ENCODE measurements around the gene STT3A. TPM values are rescaled to one million over a fixed set of nuclear protein-coding genes. Genes with fewer than 3 reads are reported as not detected.

The STT3A gene
- total RNA-seq, result 100 to 1,000 TPM; 133 to 146 TPM

DNA sequence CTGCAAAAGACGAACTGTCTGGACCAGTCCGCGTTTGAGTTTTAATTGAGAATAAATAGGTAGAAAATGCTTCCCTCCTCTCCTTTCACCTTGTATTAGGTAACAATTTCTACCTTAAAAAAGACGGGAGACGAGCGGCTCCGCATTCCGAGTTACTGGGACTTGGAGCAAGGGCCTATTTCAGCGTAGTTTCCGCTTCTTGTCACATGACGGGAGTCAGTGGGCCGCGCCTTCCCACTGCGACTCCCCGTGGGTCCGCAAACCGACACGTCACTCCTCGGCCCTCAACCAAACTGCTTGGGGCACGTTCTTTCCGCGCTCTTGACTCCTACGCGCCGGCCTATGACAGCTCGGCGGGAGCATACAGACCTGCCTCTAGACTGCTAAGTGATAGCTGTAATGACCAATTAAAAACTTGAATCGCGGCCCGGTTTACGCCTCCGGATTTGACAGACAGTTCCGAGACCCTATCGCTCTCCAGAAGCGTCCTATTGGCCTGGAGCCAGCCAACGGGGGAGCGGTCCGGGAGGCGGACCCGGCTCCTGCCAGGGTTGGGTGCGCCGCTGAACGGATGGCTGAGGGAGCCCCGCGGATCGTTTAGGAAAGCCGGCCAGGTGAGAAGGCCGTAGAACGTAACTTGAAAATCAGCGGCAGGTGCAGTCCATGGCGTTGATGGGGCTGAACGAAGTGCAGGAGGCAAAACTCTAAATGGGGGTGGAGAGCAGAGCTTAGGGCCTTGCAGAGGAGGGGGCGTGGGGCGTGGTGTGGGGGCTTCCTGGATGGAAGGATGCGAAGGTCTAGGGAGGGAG lies at the start of gene STT3A:
TSS of gene STT3A (plus strand) at position 548 of the 809 bp plus-strand sequence. CDS start 3,064 bp downstream, outside the sequence.
- Mint-ChIP-seq H3K4me3 (peak within 1 kb of the TSS; percentile 94), H3K9me3 (no peaks in the 10 kb centered on the region), H3K27me3 (no peaks in the 10 kb centered on the region), H3K27ac (peak within 1 kb of the TSS; percentile 99), H3K36me3 (ENCODE audit: low read depth) (peaks cover 60% of the 10 kb centered on the region), H3K4me1 (peaks cover 27% of the 10 kb centered on the region)
- peak; percentile 93 for ATAC-seq (replicated peaks)

DNA sequence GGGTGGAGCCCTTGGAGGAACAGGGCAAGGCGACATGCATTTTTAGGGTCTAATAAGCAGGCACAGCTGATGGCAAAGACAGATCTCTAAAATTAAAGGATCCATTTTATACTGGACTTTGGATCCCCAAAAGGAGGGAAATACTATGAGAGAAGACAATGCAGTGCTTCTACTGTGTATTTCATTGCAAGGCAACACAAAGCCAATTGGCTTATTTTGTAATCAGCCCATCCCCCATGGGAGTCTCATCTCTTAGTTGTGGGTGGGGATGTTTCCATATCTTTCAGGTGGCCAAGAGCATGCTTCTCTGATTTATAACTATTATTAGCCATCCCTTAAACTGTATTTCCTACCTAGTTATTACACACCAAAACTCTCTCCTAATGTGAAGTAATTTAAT lies 41.9 kb upstream of the STT3A start:
- Mint-ChIP-seq H3K27me3 (peaks cover 3% of the 10 kb centered on the region), H3K4me3 (no peak overlapping the region), H3K4me1 (no peaks in the 10 kb centered on the region), H3K27ac (no peak overlapping the region), H3K36me3 (ENCODE audit: low read depth) (no peaks in the 10 kb centered on the region), H3K9me3 (peaks cover 22% of the 10 kb centered on the region)
- no peak for ATAC-seq (replicated peaks)

DNA sequence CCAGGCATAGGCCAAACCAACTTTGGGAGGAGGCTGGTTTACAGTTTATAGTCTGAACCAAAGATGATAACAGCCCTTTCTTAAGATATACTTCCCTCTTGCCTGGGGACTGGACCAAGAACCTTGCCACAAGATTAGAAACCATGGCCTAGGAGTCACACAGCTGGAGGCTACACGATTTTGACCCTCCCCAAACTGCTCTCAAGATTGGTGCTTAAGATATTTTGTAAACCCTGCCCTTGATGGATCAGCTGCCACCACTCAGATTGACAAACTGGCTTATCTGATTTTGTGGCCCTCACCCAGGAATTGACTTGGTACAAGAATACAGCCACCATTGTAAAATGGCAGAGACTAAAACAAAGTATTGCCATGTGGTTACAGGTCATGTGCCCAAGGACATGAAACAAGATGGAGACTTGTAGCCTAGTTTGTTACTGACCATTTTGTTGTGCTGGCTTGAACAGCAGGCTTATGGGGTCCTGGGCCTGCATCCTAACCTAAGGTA lies 40.8 kb upstream of the STT3A start:
- no peak overlapping the region for H3K4me3 Mint-ChIP-seq
- H3K4me1 Mint-ChIP-seq, result no peaks in the 10 kb centered on the region
- no peaks in the 10 kb centered on the region for H3K36me3 Mint-ChIP-seq (ENCODE audit: low read depth)
- H3K27me3 Mint-ChIP-seq, result peaks cover 3% of the 10 kb centered on the region
- no peak for ATAC-seq (replicated peaks)
- H3K9me3 Mint-ChIP-seq, result peaks cover 23% of the 10 kb centered on the region
- H3K27ac Mint-ChIP-seq, result no peak overlapping the region

DNA sequence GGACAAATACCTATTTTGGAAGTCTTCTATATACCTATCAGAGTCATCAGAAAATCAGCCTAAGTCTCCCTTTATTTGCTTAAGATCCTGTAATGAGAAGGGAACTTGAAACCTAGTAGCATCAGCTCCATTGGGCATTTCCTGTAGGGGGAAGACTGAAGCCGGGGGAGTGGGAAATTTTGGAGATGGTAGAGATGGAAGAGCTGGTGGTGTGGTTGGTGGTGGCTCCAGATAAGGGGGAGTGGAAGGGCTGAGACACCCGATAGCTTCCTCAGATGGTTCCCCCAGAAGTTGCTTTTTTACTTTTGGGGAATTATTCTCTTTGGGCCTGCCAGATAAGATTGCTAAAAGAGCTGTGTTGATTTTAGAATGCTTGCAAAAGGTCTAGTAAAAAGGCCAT lies 39.7 kb upstream of the STT3A start:
- H3K27me3 Mint-ChIP-seq, result peaks cover 3% of the 10 kb centered on the region
- no peak for ATAC-seq (replicated peaks)
- peaks cover 23% of the 10 kb centered on the region for H3K9me3 Mint-ChIP-seq
- H3K27ac Mint-ChIP-seq, result no peak overlapping the region
- H3K4me1 Mint-ChIP-seq, result no peaks in the 10 kb centered on the region
- no peak overlapping the region for H3K4me3 Mint-ChIP-seq
- H3K36me3 Mint-ChIP-seq (ENCODE audit: low read depth), result no peaks in the 10 kb centered on the region

DNA sequence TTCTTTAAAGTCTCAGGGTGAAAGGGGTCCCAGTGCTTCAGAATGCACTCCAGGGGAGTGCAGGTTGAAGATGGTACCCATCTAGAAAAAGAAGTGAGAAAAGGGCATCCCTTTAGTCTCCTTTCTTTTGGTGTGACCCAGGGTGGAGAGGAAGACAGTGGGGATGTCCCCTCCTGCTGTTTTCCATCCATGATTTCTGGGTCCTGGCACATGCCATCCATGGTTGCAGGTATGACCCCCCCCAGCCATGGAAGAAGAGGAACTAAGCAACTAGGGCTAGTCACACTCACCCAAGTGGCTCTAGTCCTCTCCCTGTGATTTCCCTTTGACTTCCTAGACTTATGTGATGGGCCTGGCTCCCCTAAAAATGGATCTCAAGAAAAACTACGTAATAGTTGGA lies 39.3 kb upstream of the STT3A start:
- no peak for ATAC-seq (replicated peaks)
- Mint-ChIP-seq H3K4me3 (no peak overlapping the region), H3K9me3 (peaks cover 23% of the 10 kb centered on the region), H3K27ac (no peak overlapping the region), H3K4me1 (no peaks in the 10 kb centered on the region), H3K27me3 (no peaks in the 10 kb centered on the region), H3K36me3 (ENCODE audit: low read depth) (no peaks in the 10 kb centered on the region)

DNA sequence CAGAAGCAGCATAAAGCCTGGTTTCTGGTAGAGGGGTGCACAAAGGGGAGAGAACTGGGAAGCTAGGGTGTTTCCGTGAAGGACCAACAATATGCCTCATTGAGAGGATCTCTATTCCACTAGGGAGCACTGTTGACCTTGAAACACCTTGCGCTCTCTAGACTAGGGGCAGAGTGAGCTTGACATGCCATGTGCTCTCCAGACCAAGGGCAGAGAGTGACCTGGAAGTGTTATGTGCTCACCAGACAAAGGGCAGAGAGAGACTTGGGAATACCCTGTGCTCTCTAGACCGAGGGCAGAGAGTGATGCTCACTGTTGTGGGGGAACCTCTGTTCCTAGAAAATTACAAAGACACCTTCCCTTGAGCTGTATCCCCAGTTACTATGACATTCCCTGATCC lies 38.6 kb upstream of the STT3A start:
- no peaks in the 10 kb centered on the region for H3K36me3 Mint-ChIP-seq (ENCODE audit: low read depth)
- H3K27ac Mint-ChIP-seq, result no peak overlapping the region
- ATAC-seq (replicated peaks), result no peak
- no peaks in the 10 kb centered on the region for H3K27me3 Mint-ChIP-seq
- H3K4me3 Mint-ChIP-seq, result no peak overlapping the region
- H3K9me3 Mint-ChIP-seq, result peaks cover 23% of the 10 kb centered on the region
- H3K4me1 Mint-ChIP-seq, result no peaks in the 10 kb centered on the region

DNA sequence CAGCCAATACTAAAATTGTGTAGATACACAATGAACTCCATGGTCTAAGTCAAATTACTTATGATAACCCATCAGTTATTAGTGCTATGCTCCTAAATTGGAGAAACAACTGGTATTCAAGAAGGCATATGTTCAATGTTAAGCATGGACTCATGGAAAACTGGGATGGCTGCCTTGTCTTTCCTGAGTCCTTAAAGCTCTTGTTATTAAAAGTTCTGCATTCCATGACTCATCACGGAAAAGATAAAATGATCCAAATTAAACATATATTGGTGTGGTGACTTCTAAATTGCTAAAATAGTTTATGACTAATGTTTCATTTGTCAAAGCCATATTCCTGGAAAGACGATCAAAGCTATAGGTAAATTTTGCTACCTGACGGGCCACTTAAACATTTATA lies 32.8 kb upstream of the STT3A start:
- Mint-ChIP-seq H3K4me1 (no peaks in the 10 kb centered on the region), H3K4me3 (no peak overlapping the region), H3K27ac (no peak overlapping the region), H3K27me3 (no peaks in the 10 kb centered on the region), H3K9me3 (peaks cover 4% of the 10 kb centered on the region), H3K36me3 (ENCODE audit: low read depth) (no peaks in the 10 kb centered on the region)
- no peak for ATAC-seq (replicated peaks)

DNA sequence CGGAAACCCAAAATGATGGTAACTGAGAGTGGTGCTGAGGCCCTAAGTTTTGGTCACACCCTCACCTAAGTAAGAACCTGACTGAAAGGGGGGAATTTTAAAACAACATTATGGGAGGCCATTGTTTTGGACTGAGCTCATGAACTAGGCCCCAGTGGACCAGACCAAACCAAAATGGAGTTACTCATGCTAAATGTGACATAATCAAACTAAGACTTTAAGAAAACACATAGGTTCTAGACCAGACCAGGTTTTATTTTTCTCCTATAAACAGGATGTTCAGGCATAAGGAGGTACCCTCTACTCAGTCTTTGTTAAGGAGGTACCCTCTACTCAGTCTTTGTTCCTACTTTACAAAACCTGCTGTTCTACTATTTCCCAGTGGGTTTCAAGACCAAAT lies 30.7 kb upstream of the STT3A start:
- no peaks in the 10 kb centered on the region for H3K4me1 Mint-ChIP-seq
- H3K36me3 Mint-ChIP-seq (ENCODE audit: low read depth), result no peaks in the 10 kb centered on the region
- ATAC-seq (replicated peaks), result no peak
- H3K4me3 Mint-ChIP-seq, result no peak overlapping the region
- H3K27ac Mint-ChIP-seq, result no peak overlapping the region
- no peaks in the 10 kb centered on the region for H3K9me3 Mint-ChIP-seq
- H3K27me3 Mint-ChIP-seq, result no peaks in the 10 kb centered on the region

DNA sequence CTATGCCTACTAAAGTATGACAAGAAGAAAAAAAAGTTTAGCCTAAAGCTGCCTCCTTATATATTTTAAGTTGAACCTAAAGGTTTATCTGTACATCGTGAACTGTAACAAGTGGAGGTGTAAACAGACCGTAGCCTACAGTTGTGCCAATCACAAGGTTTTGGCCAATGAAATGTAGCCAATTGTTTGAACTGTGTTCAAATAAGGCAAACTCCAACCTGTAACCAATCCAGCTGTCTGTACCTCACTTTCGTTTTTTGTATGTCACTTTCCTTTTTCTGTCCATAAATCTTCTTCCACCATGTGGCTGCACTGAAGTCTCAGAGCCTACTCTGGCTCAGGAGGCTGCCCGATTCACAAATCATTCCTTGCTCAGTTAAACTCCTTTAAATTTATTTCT lies 30.2 kb upstream of the STT3A start:
- Mint-ChIP-seq H3K4me3 (no peak overlapping the region), H3K36me3 (ENCODE audit: low read depth) (no peaks in the 10 kb centered on the region), H3K9me3 (no peaks in the 10 kb centered on the region)

DNA sequence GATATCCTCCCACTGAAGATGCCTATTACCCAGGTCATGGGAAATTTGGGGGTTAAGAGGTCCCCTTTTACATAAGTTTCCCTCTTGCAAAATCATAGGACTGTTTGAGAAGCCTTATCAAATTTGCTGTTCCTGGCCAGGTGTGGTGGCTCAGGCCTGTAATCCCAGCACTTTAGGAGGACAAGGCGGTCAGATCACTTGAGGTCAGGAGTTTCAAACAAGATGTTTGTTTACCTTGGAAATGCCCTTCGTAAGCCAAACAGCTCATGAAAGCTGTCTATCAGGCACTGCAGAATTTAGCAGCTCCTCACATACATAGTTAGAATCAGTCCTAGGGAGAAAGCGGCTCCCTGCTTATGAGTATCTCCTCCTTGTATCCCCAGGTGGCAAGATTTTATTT lies 28.3 kb upstream of the STT3A start:
- Mint-ChIP-seq H3K27me3 (no peaks in the 10 kb centered on the region), H3K9me3 (no peaks in the 10 kb centered on the region), H3K27ac (no peak overlapping the region), H3K36me3 (ENCODE audit: low read depth) (no peaks in the 10 kb centered on the region), H3K4me3 (no peak overlapping the region), H3K4me1 (no peaks in the 10 kb centered on the region)
- no peak for ATAC-seq (replicated peaks)

More for the DNA sequence above, 30.2 kb upstream of the STT3A start:
- no peak overlapping the region for H3K27ac Mint-ChIP-seq
- ATAC-seq (replicated peaks), result no peak
- H3K27me3 Mint-ChIP-seq, result no peaks in the 10 kb centered on the region
- H3K4me1 Mint-ChIP-seq, result no peaks in the 10 kb centered on the region

DNA sequence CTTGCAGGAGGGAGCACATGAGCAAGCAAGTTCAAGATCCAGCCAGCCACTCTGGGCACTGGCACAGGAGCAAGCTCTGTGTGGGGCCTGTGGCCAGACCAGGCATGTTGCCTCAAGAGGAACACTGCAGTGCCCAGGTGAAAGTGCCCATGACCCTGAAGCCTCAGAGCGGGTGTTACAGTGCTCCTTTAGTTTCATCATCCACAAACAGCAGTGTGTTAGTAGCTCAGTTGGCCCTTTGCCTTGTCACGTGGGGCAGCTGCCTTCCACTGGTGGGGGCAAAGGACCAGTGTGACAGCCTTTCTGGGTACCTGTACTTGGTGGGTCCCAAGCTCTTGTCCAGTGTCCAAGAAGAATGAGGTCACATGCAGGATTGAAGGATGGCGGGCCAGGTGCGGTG lies 26.4 kb upstream of the STT3A start:
- Mint-ChIP-seq H3K27me3 (no peaks in the 10 kb centered on the region), H3K4me1 (peaks cover 6% of the 10 kb centered on the region), H3K9me3 (no peaks in the 10 kb centered on the region), H3K36me3 (ENCODE audit: low read depth) (peaks cover 6% of the 10 kb centered on the region), H3K4me3 (no peak overlapping the region), H3K27ac (no peak overlapping the region)
- no peak for ATAC-seq (replicated peaks)

DNA sequence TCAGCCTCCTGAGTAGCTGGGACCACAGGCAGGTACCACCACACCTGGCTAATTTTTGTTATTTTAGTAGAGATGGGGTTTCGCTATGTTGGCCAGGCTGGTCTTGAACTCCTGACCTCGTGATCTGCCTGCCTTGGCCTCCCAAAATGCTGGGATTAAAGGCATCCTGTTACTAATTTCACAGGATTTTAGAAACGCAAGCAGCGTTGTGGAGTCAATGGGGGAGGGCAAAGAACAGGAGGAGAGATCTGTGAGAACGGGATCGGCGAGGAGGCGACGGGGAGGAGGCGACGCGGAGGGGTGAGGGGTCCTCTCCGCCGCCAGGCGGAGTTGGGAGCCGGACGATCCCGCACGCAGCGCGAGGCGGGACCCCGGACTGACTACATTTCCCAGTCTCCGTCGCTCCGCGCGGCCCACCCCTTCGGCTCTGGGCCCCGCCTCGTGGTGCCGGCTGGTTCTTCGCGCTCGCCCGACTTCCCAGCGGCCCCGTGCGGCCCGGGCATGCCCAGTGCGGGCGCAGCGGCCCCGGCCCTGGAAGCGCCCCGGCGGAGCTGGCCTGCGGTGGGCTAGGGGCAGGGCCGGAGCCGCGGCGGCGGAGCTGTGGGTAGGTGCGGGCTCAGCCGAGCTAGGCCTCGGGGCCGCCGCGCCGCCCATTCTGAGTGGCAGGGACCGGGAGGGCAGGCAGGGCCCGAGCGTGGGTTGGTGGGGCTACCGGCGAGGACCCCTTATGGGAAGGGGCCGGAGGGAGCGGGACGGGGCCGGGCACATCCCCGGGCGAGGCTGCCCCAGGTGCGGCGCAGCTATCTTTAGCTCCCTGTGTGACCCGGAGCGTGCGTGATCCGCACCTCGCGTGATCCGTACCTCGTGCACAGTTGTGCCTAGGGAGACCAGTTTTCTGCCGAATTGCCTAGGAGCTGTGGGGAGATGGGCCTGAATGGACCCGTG lies 23.4 kb upstream of the STT3A start, which contains the start of gene EI24:
TSS of gene EI24 (plus strand) at position 508 of the 945 bp plus-strand sequence. CDS start 3,051 bp downstream, outside the sequence.
- Mint-ChIP-seq H3K4me3 (peak within 1 kb of the TSS; percentile 93), H3K27me3 (no peaks in the 10 kb centered on the region), H3K4me1 (peaks cover 11% of the 10 kb centered on the region), H3K9me3 (no peaks in the 10 kb centered on the region), H3K27ac (peak within 1 kb of the TSS; percentile 90), H3K36me3 (ENCODE audit: low read depth) (peaks cover 33% of the 10 kb centered on the region)
- ATAC-seq (replicated peaks), result peak; percentile 85

DNA sequence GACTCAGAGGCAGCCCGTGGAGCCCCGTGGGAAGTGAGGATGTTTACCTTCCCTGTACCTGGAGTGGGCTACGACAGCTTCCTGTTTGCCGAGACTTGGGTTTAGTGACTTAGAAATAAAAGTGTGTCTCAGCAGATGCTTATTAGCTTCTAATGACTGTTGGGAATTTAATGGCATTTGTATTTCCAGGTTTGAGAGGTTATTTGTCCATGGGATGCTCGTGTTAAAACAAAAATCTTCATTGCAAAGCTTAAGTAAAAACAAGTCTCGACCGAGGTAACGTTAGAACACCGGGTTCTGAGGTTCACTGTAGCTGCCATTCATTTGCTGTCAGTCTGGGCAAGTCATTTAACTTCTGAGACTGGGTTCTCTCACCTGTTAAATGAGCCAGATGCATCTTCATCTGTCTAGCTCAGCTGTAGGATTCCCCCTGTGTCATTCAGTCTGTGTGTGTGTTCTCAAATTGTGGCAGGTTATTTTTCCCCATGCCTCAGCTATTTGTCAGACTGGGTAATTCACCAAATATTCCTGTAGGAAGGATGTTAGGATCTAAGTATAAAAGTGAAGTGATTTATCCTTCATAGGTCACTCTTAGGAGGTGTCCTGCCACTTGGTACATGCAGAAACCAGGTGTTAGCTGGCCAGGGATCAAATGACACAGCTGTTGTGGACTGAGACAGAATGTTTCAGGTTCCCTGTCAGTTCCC lies 22.6 kb upstream of the STT3A start:
- ATAC-seq (replicated peaks), result peak; percentile 81
- H3K4me3 Mint-ChIP-seq, result peak overlapping the region; percentile 93
- H3K9me3 Mint-ChIP-seq, result no peaks in the 10 kb centered on the region
- no peaks in the 10 kb centered on the region for H3K27me3 Mint-ChIP-seq
- peak overlapping the region; percentile 85 for H3K27ac Mint-ChIP-seq
- peaks cover 42% of the 10 kb centered on the region for H3K36me3 Mint-ChIP-seq (ENCODE audit: low read depth)
- peaks cover 11% of the 10 kb centered on the region for H3K4me1 Mint-ChIP-seq

DNA sequence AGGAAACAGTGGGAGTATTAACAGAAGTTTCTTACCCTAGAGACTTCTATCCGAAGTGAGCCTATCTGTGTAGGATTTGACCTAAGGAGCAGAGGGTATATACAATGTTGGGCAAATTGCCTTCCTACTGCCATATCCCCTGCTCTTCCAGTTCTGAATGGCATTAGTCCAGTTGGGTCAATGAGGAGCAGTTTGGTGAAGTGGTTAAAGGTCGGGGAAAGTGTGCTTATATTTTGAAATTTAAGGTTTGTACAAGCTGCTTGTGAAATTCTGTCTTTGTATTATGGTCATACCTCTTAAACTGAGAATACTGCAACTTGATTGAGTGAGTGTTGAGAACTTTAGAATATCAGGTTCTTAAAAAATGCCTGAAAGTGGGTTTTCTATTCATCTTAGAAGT lies 21.7 kb upstream of the STT3A start:
- peak overlapping the region; percentile 85 for H3K27ac Mint-ChIP-seq
- peak overlapping the region; percentile 93 for H3K4me3 Mint-ChIP-seq
- ATAC-seq (replicated peaks), result no peak
- H3K9me3 Mint-ChIP-seq, result no peaks in the 10 kb centered on the region
- H3K36me3 Mint-ChIP-seq (ENCODE audit: low read depth), result peaks cover 50% of the 10 kb centered on the region
- no peaks in the 10 kb centered on the region for H3K27me3 Mint-ChIP-seq
- peaks cover 11% of the 10 kb centered on the region for H3K4me1 Mint-ChIP-seq

All from activated T-helper 17 cell treated with anti-CD3 and anti-CD28 coated beads, Interleukin-2, amount 50 U/mL, for 72 hours (primary cell).